Gastrocnemius medialis (tissue), 4 donors: ENCODE results near the gene GNG3. TPM values are rescaled to one million over a fixed set of nuclear protein-coding genes. Genes with fewer than 3 reads are reported as not detected.
"Not testable (repeated sequence)": the region's sequence is repeated elsewhere in the genome, so short reads cannot be mapped to it uniquely, and the experiment has no call there.

Source experiments
- ATAC-seq, 2 donors: fragments of 150-250 bp; one replicate each; pipeline ENCODE4 v1.9.1; 2016
- DNase-seq, 2 donors: peaks; one replicate each; pipeline ENCODE4 v3.0.0-alpha.2; 2019
- H3K27ac ChIP-seq, 4 donors: fragments of 200-600 bp; sonication (generic); 1 replicate in 1 of 4; 2 replicates in 3 of 4; pipeline ENCODE4 v1.5.1; 2016 to 2018; ENCODE audit warnings: mild to moderate bottlenecking in 2 of 4, moderate library complexity in 1 of 4
- H3K27me3 ChIP-seq, 3 donors: fragments of 200-600 bp; sonication (generic) in 2 of 3; 1 replicate in 1 of 3; 2 replicates in 2 of 3; pipeline versions ENCODE4 v1.5.1 to v1.6.0; 2016 to 2019; ENCODE audit warnings: mild to moderate bottlenecking in 1 of 3, moderate library complexity in 1 of 3
- H3K36me3 ChIP-seq, 2 donors: fragments of 200-600 bp; sonication (generic) in 1 of 2; one replicate each; pipeline ENCODE4 v1.5.1; 2017 to 2018
- H3K4me1 ChIP-seq, 2 donors: fragments of 200-600 bp; sonication (generic) in 1 of 2; one replicate each; pipeline ENCODE4 v1.5.1; 2016 to 2017; ENCODE audit warnings: mild to moderate bottlenecking in 2 of 2
- H3K4me3 ChIP-seq, 4 donors: fragments of 200-600 bp; sonication (generic) in 3 of 4; 1 replicate in 1 of 4; 2 replicates in 3 of 4; pipeline ENCODE4 v1.5.1; 2016 to 2019; ENCODE audit warnings: mild to moderate bottlenecking in 2 of 4
- H3K9me3 ChIP-seq, 3 donors: fragments of 200-600 bp; sonication (generic) in 2 of 3; 1 replicate in 1 of 3; 2 replicates in 2 of 3; pipeline ENCODE4 v1.5.1; 2016 to 2019
- CTCF ChIP-seq, 5 experiments: fragments of 450-650 bp in 3 of 5; fragments of 200-600 bp in 2 of 5; sonication (generic) in 2 of 5; IDR thresholded peaks in 4 of 5; conservative IDR thresholded peaks in 1 of 5; 1 replicate in 4 of 5; 2 replicates in 1 of 5; pipeline ENCODE4 v1.5.1; 2016 to 2019; ENCODE audit warnings: antibody characterized with exemption in 5 of 5, mild to moderate bottlenecking in 3 of 5, moderate library complexity in 3 of 5
- POLR2A ChIP-seq, 2 donors: fragments of 450-650 bp; IDR thresholded peaks; one replicate each; pipeline ENCODE4 v1.6.1; 2017; ENCODE audit warnings: antibody characterized with exemption in 2 of 2, mild to moderate bottlenecking in 2 of 2, moderate library complexity in 2 of 2
- in situ Hi-C, 4 donors: fragments of 200-750 bp; cut with MboI; loops; one replicate each; pipeline versions ENCODE4 v1.15.0 to v1.8.0; 2017; ENCODE audit warnings: low sequenced_read_pairs in 4 of 4
- intact Hi-C: fragments of 100-400 bp; cut with DNase I; formaldehyde crosslinking; loops from one replicate; pipeline ENCODE4 v1.15.1; 2023; ENCODE audit warnings: low total_unique reads
- total RNA-seq, 4 donors: library from RNA; depleted of rRNA; stranded (reverse); fragments of >200 nt; gene quantifications; one replicate each; pipeline versions ENCODE4 v1.1.0 to v1.2.3, GENCODE V29; 2016

The GNG3 gene
- total RNA-seq, 4 donors from 2014 or later = not detected

GRCh38 chr11:62694455-62695167 is 12.9 kb upstream of the GNG3 start:
- intact Hi-C loops = loop anchor here (1.0 to 5.0 kb wide), 5 partner anchors 13 to 299 kb away; partner anchors contain the start of genes EML3, INTS5 and ROM1
- Histone ChIP-seq H3K9me3 (no peaks in the 10 kb centered on the region), H3K36me3 (peaks cover 0 to 38% of the 10 kb centered on the region in 2 donors), H3K27me3 (no peaks in the 10 kb centered on the region), H3K4me3 (no peak overlapping the region), H3K4me1 (peaks cover 20 to 27% of the 10 kb centered on the region in 2 donors), H3K27ac (peak overlapping the region; percentile 65 to 88 (median 84))
- in situ Hi-C loops = loop anchor here in 3 of 4 donors (10.0 to 25.0 kb wide), 2 partner anchors 307 to 310 kb away; no protein-coding TSS in a partner anchor
- DNase-seq = peak; percentile 84 to 92
- TF ChIP-seq POLR2A (IDR thresholded peaks at IDR 0.05) = peak in 1 of 2 donors; percentile 24
- peak; percentile 85 to 90 (median 88) for TF ChIP-seq CTCF (IDR thresholded peaks at IDR 0.05 in 4 of 5, conservative IDR thresholded peaks at IDR 0.05 in 1 of 5)
- ATAC-seq = peak; percentile 98 to 99

- H3K27me3 ChIP-seq = no peaks in the 10 kb centered on the region
- TF ChIP-seq CTCF (IDR thresholded peaks at IDR 0.05 in 4 of 5, conservative IDR thresholded peaks at IDR 0.05 in 1 of 5) (no peak), POLR2A (IDR thresholded peaks at IDR 0.05) (no peak)
- DNase-seq (no peak), ATAC-seq (no peak)
- no peak overlapping the region for H3K4me3 ChIP-seq
- intact Hi-C loops = no loop called here
- in situ Hi-C loops = loop anchor here in 1 of 4 donors (25.0 kb wide), 1 partner anchor 90 kb away; the partner anchor contains the start of genes B3GAT3, EML3, MTA2 and ROM1
- peaks cover 18% of the 10 kb centered on the region in 2 donors for H3K4me1 ChIP-seq
- H3K36me3 ChIP-seq = peaks cover 0 to 28% of the 10 kb centered on the region in 2 donors
- H3K27ac ChIP-seq = no peak overlapping the region
- no peaks in the 10 kb centered on the region for H3K9me3 ChIP-seq
These were observed 5.2 kb upstream of the GNG3 start for GRCh38 chr11:62702246-62702645.

- H3K27me3 ChIP-seq, H3K4me3 ChIP-seq, intact Hi-C loops, DNase-seq, H3K9me3 ChIP-seq, ATAC-seq: not testable (repeated sequence)
- H3K4me1 ChIP-seq = peaks cover 23 to 26% of the 10 kb centered on the region in 2 donors
- in situ Hi-C loops = loop anchor here in 1 of 4 donors (25.0 kb wide), 1 partner anchor 92 kb away; the partner anchor contains the start of genes B3GAT3, EML3, MTA2 and ROM1
- peaks cover 0 to 28% of the 10 kb centered on the region in 2 donors for H3K36me3 ChIP-seq
- H3K27ac ChIP-seq = peak overlapping the region in 1 of 4 donors; percentile 94
These were observed 3.6 kb upstream of the GNG3 start for GRCh38 chr11:62703921-62704320.

GRCh38 chr11:62705413-62705812 is 2.1 kb upstream of the GNG3 start:
- H3K27me3 ChIP-seq = no peaks in the 10 kb centered on the region
- H3K4me1 ChIP-seq = peaks cover 29 to 34% of the 10 kb centered on the region in 2 donors
- ATAC-seq (no peak), DNase-seq (no peak)
- no peak for TF ChIP-seq POLR2A (IDR thresholded peaks at IDR 0.05)
- TF ChIP-seq CTCF (IDR thresholded peaks at IDR 0.05 in 4 of 5, conservative IDR thresholded peaks at IDR 0.05 in 1 of 5) = no peak
- in situ Hi-C loops = loop anchor here in 1 of 4 donors (25.0 kb wide), 1 partner anchor 93 kb away; the partner anchor contains the start of genes B3GAT3, EML3, MTA2 and ROM1
- H3K9me3 ChIP-seq = no peaks in the 10 kb centered on the region
- intact Hi-C loops = loop anchor here (5.0 kb wide), 2 partner anchors 103 to 137 kb away; partner anchors contain the start of gene MTA2
- peak overlapping the region; percentile 84 to 94 (median 89) for H3K27ac ChIP-seq
- peaks cover 0 to 23% of the 10 kb centered on the region in 2 donors for H3K36me3 ChIP-seq
- peak overlapping the region; percentile 79 to 93 (median 87) for H3K4me3 ChIP-seq
